Activated CD8-positive, alpha-beta memory T cell treated with anti-CD3 and anti-CD28 coated beads, Interleukin-2, amount 50 U/mL, for 1 hour (primary cell): ENCODE results near the gene NCOA3.
"Not testable (repeated sequence)": the region's sequence is repeated elsewhere in the genome, so short reads cannot be mapped to it uniquely, and the experiment has no call there.

Experiments used
- DNase-seq: peaks from one replicate; pipeline ENCODE4 v3.0.0-alpha.2; 2020; ENCODE audit errors: extremely low read depth

The NCOA3 gene

GRCh38 chr20:47561603-47562583, 60.2 kb downstream of the NCOA3 start:
- no peak for DNase-seq

GRCh38 chr20:47566269-47566668, 64.6 kb downstream of the NCOA3 start:
- DNase-seq, result no peak

GRCh38 chr20:47568019-47568418, 66.3 kb downstream of the NCOA3 start:
- DNase-seq, result no peak

DNA sequence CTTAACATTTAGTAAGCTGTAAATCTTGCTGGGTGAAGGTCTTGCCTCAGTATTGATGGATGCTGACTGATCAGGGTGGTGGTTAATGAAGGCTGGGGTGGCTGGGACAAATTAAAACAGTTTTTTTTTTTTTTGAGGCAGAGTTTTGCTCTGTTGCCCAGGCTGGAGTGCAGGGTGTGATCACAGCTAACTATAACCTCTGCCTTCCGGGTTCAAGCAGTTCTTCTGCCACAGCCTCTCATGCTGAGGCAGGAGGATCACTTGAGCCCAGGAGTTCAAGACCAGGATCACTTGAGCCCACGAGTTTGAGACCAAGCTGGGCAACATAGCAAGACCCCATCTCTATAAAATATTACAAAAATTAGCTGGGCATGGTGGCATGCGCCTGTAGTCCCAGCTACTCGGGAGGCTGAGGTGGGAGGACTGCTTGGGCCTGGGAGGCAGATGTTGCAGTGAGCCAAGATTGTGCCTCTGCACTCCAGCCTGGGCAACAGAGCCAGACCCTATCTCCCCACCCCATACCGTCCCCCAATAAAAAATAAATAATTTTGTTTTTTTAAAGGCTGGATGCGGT, 67.2 kb downstream of the NCOA3 start:
- DNase-seq, result no peak

DNA sequence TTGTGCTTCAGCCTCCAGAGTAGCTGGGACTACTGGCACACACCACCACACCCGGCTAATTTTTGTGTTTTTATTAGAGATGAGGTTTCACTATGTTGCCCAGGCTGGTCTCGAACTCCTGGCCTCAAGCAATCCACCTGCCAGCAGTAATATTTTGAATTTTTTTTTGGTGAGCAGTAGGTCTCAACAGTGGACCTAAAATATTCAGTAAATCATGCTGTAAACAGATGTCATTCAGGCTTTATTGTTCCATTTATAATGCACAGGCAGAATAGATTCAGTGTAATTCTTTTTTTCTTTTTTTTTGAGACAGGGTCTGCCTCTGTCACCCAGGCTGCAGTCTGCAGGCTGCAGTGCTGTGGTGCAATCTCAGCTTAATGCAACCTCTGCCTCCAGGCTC, 69.7 kb downstream of the NCOA3 start:
- no peak for DNase-seq

GRCh38 chr20:47572105-47572729, 70.5 kb downstream of the NCOA3 start:
- no peak for DNase-seq

GRCh38 chr20:47573559-47573958, 71.9 kb downstream of the NCOA3 start:
- DNase-seq, result no peak

DNA sequence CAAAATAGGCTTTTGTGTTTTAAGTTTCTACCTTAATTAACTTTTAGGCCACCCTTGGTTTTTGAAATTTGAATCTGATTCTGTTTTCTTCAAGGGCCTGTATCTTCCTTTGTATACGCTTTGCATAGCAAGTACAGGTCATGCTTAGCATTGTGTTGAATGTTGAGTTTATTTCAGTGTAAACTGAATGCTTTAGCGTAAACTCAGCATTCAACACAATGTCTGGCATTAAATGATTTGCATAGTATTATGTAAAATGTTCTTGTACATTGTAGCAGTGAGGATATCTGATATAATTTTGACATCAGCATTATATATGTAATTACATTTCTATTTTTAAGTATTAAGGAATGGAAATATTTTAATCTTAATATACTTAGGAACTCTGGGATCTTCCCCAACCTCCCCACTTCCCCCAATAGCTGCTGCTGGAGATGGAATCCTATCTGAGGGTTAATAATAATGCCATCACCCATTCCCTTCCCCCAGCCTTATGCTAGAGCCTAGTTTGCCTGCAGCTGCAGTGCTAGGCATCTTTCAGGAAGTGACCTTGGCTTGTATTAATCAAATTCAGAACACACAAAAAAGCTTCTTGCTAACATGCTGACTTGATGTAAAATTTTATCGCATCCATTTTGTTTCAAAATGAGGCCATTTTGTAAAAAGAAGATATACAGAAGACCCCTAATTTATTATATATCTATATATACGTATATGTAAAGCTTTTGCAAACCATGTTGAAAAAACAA, 73.1 kb downstream of the NCOA3 start:
- no peak for DNase-seq

GRCh38 chr20:47576516-47577033, 74.9 kb downstream of the NCOA3 start:
- no peak for DNase-seq

DNA sequence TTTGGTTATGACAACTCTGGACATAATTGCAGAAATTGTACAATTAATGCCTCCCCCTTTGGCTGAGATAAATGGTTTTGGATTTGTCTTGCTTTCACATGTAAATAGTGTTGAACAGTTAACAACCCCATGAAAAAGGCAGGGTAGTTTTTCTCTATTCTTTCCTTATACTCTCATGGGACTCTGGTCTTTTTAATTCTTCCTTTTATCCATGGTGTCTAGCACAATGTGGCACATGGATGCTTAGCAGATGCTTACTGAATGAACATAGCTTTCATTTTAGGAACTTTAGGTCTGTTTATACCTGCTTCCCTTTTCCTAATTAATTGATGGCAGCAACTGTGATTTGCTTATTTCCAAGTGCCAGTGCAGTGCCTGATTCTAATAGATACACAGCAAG, 75.6 kb downstream of the NCOA3 start:
- no peak for DNase-seq

DNA sequence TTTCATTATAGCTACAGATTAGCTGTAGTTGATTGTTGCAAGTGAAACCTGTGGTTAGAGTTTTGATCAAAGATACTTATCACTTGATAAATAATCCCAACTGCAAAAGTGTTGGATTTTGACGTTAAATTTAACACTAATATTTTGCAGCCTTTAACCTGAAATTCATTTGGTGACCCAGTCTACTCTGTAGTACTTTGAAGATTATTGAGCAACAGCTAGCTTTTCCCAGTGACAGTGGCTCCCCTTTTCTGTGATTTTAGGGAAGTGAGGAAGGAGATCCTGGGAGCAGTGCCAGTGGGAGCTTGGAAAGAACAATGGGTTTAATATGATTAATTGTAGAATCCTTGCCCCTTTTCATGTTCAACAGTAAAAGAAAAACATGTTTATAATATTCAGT, 76.9 kb downstream of the NCOA3 start:
- DNase-seq, result no peak

- DNase-seq, result not testable (repeated sequence)
Measured at GRCh38 chr20:47580686-47581085, 79.0 kb downstream of the NCOA3 start.

DNA sequence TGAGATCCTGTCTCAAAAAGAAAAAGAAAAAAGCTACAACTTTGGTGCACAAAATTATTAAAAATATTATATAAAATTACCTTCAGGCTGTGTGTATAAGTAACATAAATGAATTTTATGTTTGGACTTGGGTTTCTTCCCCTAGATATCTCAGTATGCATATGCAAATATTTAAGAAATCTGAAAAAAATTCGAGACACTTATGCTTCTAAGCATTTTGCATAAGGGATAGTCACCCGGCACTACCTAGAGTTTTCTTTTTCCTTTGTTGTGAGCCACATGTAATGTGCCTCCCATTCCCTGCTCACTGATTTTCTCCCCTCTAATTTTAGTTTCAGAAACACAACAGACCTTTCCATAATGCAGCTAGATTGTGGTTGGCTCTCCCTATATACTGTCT, 79.4 kb downstream of the NCOA3 start:
- no peak for DNase-seq

DNA sequence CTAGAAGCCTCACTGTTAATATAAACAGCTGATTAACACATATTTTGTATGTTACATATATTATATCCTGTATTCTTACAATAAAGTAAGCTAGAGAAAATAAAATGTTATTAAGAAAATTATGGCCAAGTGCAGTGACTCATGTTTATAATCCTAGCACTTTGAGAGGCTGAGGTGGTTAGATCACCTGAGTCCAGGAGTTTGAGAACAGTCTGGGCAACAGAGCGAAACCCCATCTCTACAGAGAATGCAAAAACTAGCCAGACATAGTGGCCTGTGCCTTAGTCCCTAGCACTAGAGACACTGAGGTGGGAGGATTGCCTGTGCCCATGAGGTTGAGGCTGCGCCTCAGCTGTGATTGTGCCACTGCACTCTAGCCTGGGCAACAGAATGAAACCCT, 81.9 kb downstream of the NCOA3 start:
- DNase-seq, result no peak

DNA sequence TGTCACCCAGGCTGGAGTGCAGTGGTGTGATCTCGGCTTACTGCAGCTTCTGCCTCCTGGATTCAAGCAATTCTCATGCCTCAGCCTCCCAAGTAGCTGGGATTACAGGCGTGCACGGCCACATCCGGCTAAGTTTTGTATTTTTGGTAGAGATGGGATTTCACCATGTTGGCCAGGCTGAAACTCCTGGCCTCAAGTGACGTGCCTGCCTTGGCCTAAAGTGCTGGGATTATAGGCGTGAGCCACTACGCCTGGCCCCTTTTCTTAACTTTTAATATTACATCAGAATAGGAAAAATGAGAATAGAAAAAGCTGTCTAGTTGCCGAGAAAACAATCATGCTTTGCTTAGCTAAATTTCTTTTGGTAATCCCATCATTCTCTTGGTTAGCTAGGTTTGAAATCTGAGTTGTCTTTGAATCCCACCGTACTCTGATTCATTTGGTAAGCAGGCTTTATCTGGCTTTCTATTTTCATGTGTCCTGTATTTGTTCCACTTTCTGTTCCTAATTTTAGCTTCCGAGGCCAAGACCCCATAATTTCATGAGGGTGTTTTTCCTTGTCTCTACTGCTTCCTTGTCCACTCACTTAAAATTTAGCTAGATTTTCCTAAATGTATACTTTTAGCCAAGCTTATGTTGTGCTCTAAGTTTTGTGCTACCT, 83.5 kb downstream of the NCOA3 start:
- no peak for DNase-seq

DNA sequence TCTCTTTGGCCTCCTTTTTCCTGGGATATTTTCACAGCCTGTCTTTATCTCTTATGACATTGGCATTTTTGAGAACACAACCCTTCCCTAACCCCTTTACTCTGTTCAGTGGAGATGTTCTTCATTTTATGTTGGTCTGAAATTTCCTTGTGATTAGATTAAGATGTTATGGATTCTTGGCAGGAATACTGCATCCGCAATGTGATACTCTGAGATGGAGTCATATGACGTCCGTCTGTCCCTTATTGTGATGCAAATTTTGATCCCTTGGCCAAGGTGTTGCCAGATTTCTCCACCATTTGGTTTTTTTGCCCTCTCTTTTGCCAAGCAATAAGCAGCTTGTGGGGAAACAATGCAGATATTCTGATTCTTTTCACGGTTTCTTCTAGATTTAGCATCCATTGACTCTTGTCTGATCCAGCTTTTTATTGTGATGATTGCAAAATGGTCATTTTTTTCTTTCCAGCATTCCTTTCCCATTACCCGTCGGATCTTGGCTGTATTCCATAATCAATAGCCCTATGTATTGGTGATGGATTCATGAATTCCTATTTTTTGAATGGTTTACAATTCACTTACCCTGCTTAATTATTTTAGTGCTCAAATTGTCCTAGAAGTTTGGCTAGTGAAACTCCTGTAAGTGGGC, 85.1 kb downstream of the NCOA3 start:
- no peak for DNase-seq

DNA sequence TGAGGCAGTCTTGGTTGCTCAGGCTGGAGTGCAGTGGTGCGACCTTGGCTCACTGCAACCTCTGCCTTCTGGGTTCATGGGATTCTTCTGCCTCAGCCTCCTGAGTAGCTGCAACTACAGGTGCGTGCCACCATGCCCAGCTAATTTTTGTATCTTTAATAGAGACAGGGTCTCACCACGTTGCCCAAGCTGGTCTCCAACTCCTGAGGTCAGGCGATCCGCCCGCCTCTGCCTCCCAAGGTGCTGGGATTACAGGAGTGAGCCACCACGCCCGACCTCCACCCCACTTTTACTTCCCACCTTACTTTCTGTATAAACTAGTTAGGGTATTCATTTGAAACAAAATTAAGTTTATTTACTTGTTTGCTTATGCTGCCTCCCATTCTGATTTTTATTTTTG, 86.5 kb downstream of the NCOA3 start:
- no peak for DNase-seq

- DNase-seq, result no peak
Measured at GRCh38 chr20:47591231-47591630, 89.5 kb downstream of the NCOA3 start.

DNA sequence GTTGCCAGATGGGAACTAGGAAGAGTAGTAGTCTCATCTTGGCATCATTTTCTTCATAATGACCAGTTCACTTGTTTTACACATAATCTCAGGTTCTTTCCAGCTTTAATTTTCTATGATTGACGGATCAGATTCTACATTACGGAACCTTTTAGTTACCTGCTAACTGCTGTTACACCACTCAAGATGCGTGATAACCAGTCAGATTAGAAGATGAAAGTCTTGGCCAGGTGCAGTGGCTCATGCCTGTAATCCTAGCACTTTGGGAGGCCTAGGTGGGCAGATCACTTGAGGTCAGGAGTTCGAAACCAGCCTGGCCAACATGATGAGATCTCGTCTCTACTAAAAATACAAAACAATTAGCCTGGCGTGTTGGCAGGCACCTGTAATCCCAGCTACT, 92.5 kb downstream of the NCOA3 start:
- DNase-seq, result no peak

GRCh38 chr20:47595138-47595537, 93.5 kb downstream of the NCOA3 start:
- not testable (repeated sequence) for DNase-seq
